A673 (cell line): ENCODE data around the gene MTHFD1.

ENCODE experiments used
- EZH2 ChIP-seq: fragments of 200-600 bp; sonication (generic); IDR thresholded peaks from 2 replicates; pipeline ENCODE4 v1.6.1; 2017; ENCODE audit warnings: borderline replicate concordance, low read depth, mild to moderate bottlenecking, mixed read lengths, antibody characterized with exemption, low read length; ENCODE audit not compliant: poor library complexity, severe bottlenecking
- TF ChIP-seq, protein P1 (sequence below): fragments of 300-800, 200-600 bp; sonication (generic); conservative IDR thresholded peaks from 2 replicates; pipeline ENCODE4 v1.5.1; 2017; ENCODE audit warnings: low read depth, mild to moderate bottlenecking, antibody characterized with exemption, low read length, moderate library complexity, mixed read lengths

DNA sequence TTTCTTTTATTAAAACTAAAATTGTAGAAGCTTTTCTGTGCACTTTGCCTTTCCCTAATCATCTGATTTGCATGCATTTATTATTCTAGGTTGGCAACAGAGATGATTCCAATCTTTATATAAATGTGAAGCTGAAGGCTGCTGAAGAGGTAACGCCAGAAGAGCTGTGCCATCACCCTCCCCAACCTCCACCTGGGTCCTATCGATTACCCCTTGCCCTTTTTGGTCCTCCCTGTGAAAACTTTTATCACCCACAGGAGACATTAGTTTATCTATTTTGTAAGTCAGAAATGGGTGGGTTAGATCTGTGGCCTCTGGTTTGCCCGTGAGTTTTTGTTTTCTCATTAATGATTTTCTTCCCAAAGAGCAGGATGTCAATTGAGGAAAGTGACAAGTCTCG, 22.8 kb downstream of the MTHFD1 start:
- TF ChIP-seq, protein P1, sequence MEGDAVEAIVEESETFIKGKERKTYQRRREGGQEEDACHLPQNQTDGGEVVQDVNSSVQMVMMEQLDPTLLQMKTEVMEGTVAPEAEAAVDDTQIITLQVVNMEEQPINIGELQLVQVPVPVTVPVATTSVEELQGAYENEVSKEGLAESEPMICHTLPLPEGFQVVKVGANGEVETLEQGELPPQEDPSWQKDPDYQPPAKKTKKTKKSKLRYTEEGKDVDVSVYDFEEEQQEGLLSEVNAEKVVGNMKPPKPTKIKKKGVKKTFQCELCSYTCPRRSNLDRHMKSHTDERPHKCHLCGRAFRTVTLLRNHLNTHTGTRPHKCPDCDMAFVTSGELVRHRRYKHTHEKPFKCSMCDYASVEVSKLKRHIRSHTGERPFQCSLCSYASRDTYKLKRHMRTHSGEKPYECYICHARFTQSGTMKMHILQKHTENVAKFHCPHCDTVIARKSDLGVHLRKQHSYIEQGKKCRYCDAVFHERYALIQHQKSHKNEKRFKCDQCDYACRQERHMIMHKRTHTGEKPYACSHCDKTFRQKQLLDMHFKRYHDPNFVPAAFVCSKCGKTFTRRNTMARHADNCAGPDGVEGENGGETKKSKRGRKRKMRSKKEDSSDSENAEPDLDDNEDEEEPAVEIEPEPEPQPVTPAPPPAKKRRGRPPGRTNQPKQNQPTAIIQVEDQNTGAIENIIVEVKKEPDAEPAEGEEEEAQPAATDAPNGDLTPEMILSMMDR, result no peak
- no peak for TF ChIP-seq EZH2
